Measurements from ENCODE around the gene TAP2. TPM values are rescaled to one million over a fixed set of nuclear protein-coding genes. Genes with fewer than 3 reads are reported as not detected.
A peak's percentile ranks its signal among the peaks of the same experiment; 100 is the strongest.

TAP2 gene
- 49.3 TPM for polyA plus RNA-seq (2012; ENCODE audit: insufficient read length, low read depth)

GRCh38 chr6:32838114-32838958 lies at the start of gene TAP2:
Gene TAP2 (minus strand): TSS chr6:32838739. CDS start chr6:32838233, 506 bp downstream.
- TF ChIP-seq FOXP2 (optimal IDR thresholded peaks at IDR 0.05; ENCODE audit: borderline replicate concordance, extremely low read depth, extremely low read length, insufficient read depth) (peak; percentile 74), SIN3A (IDR thresholded peaks at IDR 0.05; ENCODE audit: borderline replicate concordance, insufficient read depth, low read length) (peak; percentile 14; the same call in 1 of the 2 replicates), POLR2AphosphoS5 (IDR thresholded peaks at IDR 0.05; ENCODE audit: low read depth, low read length) (peak; percentile 84), TAF1 (IDR thresholded peaks at IDR 0.05; ENCODE audit: borderline replicate concordance, insufficient read depth, low read length) (peak; percentile 51; the same call in 1 of the 2 replicates), REST (IDR thresholded peaks at IDR 0.05; ENCODE audit: insufficient read depth in 1 of 2, low read depth in 2 of 2, low read length in 2 of 2) (0 out of 4 replicates have a peak, but pooled peaks of 1 of the 2 experiments have one; percentile 37)

GRCh38 chr6:32887616-32888015 lies 49.1 kb upstream of the TAP2 start:
- TF ChIP-seq TAF1 (IDR thresholded peaks at IDR 0.05; ENCODE audit: borderline replicate concordance, insufficient read depth, low read length) (no peak), POLR2AphosphoS5 (IDR thresholded peaks at IDR 0.05; ENCODE audit: low read depth, low read length) (no peak), SIN3A (IDR thresholded peaks at IDR 0.05; ENCODE audit: borderline replicate concordance, insufficient read depth, low read length) (no peak), FOXP2 (optimal IDR thresholded peaks at IDR 0.05; ENCODE audit: borderline replicate concordance, extremely low read depth, extremely low read length, insufficient read depth) (no peak), REST (IDR thresholded peaks at IDR 0.05; ENCODE audit: insufficient read depth in 1 of 2, low read depth in 2 of 2, low read length in 2 of 2) (no peak)

- TF ChIP-seq SIN3A (IDR thresholded peaks at IDR 0.05; ENCODE audit: borderline replicate concordance, insufficient read depth, low read length) (no peak), TAF1 (IDR thresholded peaks at IDR 0.05; ENCODE audit: borderline replicate concordance, insufficient read depth, low read length) (no peak), FOXP2 (optimal IDR thresholded peaks at IDR 0.05; ENCODE audit: borderline replicate concordance, extremely low read depth, extremely low read length, insufficient read depth) (no peak)
Measured at GRCh38 chr6:32886681-32887383, 48.3 kb upstream of the TAP2 start.

GRCh38 chr6:32885698-32886286 lies 47.3 kb upstream of the TAP2 start:
- TF ChIP-seq POLR2AphosphoS5 (IDR thresholded peaks at IDR 0.05; ENCODE audit: low read depth, low read length) (no peak), SIN3A (IDR thresholded peaks at IDR 0.05; ENCODE audit: borderline replicate concordance, insufficient read depth, low read length) (no peak), REST (IDR thresholded peaks at IDR 0.05; ENCODE audit: insufficient read depth in 1 of 2, low read depth in 2 of 2, low read length in 2 of 2) (no peak), FOXP2 (optimal IDR thresholded peaks at IDR 0.05; ENCODE audit: borderline replicate concordance, extremely low read depth, extremely low read length, insufficient read depth) (no peak), TAF1 (IDR thresholded peaks at IDR 0.05; ENCODE audit: borderline replicate concordance, insufficient read depth, low read length) (no peak)

- TF ChIP-seq TAF1 (IDR thresholded peaks at IDR 0.05; ENCODE audit: borderline replicate concordance, insufficient read depth, low read length), result no peak
Measured at GRCh38 chr6:32883789-32884188, 45.2 kb upstream of the TAP2 start.

Data from PFSK-1 (cell line).